KOPT-K1 (cell line): ENCODE measurements around the gene GRAMD4.

Experiments
- H3K27ac ChIP-seq: fragments of 200-600 bp; sonication (generic); 2 replicates; pipeline ENCODE4 v1.5.1; 2016; ENCODE audit warnings: antibody characterized with exemption, mild to moderate bottlenecking, low read depth, low read length; ENCODE audit not compliant: poor library complexity, severe bottlenecking
- H3K36me3 ChIP-seq: fragments of 200-600 bp; sonication (generic); 2 replicates; pipeline ENCODE4 v1.5.1; 2017; ENCODE audit warnings: antibody characterized with exemption, mild to moderate bottlenecking, low read length, moderate library complexity; ENCODE audit not compliant: insufficient read depth
- H3K9me3 ChIP-seq: fragments of 200-600 bp; sonication (generic); 2 replicates; pipeline ENCODE4 v1.5.1; 2017; ENCODE audit warnings: antibody characterized with exemption, low read length, mild to moderate bottlenecking; ENCODE audit not compliant: insufficient read depth, poor library complexity, severe bottlenecking

Gene GRAMD4

GRCh38 chr22:46619830-46620501 lies at the start of gene GRAMD4:
GRAMD4 (plus strand) TSS chr22:46620386; CDS start chr22:46626800, 6,414 bp downstream.
- H3K36me3 ChIP-seq = 0 out of 2 replicates have a peak, but pooled peaks cover 5% of the 10 kb centered on the region
- peak within 1 kb of the TSS; percentile 79 for H3K27ac ChIP-seq
- H3K9me3 ChIP-seq = no peaks in the 10 kb centered on the region

GRCh38 chr22:46571642-46572250 lies 48.4 kb upstream of the GRAMD4 start:
- H3K27ac ChIP-seq = no peak overlapping the region
- H3K36me3 ChIP-seq = no peaks in the 10 kb centered on the region
- H3K9me3 ChIP-seq = peaks cover 19% of the 10 kb centered on the region

GRCh38 chr22:46572911-46573780 lies 47.0 kb upstream of the GRAMD4 start:
- Histone ChIP-seq H3K27ac (no peak overlapping the region), H3K36me3 (no peaks in the 10 kb centered on the region), H3K9me3 (peaks cover 19% of the 10 kb centered on the region)

GRCh38 chr22:46573781-46574437 lies 46.3 kb upstream of the GRAMD4 start:
- peaks cover 19% of the 10 kb centered on the region for H3K9me3 ChIP-seq
- H3K27ac ChIP-seq = no peak overlapping the region
- H3K36me3 ChIP-seq = no peaks in the 10 kb centered on the region

GRCh38 chr22:46574438-46574992 lies 45.7 kb upstream of the GRAMD4 start:
- Histone ChIP-seq H3K36me3 (no peaks in the 10 kb centered on the region), H3K27ac (no peak overlapping the region), H3K9me3 (peaks cover 19% of the 10 kb centered on the region)

GRCh38 chr22:46574993-46575910 lies 44.9 kb upstream of the GRAMD4 start:
- peak overlapping the region; percentile 33 for H3K27ac ChIP-seq
- H3K36me3 ChIP-seq = no peaks in the 10 kb centered on the region
- H3K9me3 ChIP-seq = peaks cover 19% of the 10 kb centered on the region

GRCh38 chr22:46575911-46576555 lies 44.2 kb upstream of the GRAMD4 start:
- H3K27ac ChIP-seq = peak overlapping the region; percentile 33
- peaks cover 18% of the 10 kb centered on the region for H3K9me3 ChIP-seq
- no peaks in the 10 kb centered on the region for H3K36me3 ChIP-seq

GRCh38 chr22:46576556-46577367 lies 43.4 kb upstream of the GRAMD4 start:
- no peaks in the 10 kb centered on the region for H3K36me3 ChIP-seq
- H3K27ac ChIP-seq = peak overlapping the region; percentile 81
- peaks cover 10% of the 10 kb centered on the region for H3K9me3 ChIP-seq

- H3K36me3 ChIP-seq = no peaks in the 10 kb centered on the region
- peaks cover 2% of the 10 kb centered on the region for H3K9me3 ChIP-seq
- H3K27ac ChIP-seq = peak overlapping the region; percentile 81
Observed at GRCh38 chr22:46577368-46578249, 42.6 kb upstream of the GRAMD4 start.

- no peaks in the 10 kb centered on the region for H3K9me3 ChIP-seq
- no peaks in the 10 kb centered on the region for H3K36me3 ChIP-seq
- peak overlapping the region; percentile 81 for H3K27ac ChIP-seq
Observed at GRCh38 chr22:46578251-46578823, 41.8 kb upstream of the GRAMD4 start.

- H3K9me3 ChIP-seq = no peaks in the 10 kb centered on the region
- H3K27ac ChIP-seq = peak overlapping the region; percentile 81
- H3K36me3 ChIP-seq = no peaks in the 10 kb centered on the region; the same call in 1 of the 2 replicates
Observed at GRCh38 chr22:46578824-46579561, 41.2 kb upstream of the GRAMD4 start.
